Caco-2 (cell line): ENCODE data around the gene NPAT. TPM values are rescaled to one million over a fixed set of nuclear protein-coding genes. Genes with fewer than 3 reads are reported as not detected.

Experiments
- BruUV-seq: library from RNA; stranded (reverse); fragments of 400-500 nt; replicated peaks from 2 replicates; lab custom pipeline; 2021; lab: Mats Ljungman, UMichigan
- CTCF ChIA-PET: fragments of 300-600 bp; sonication (Branson Sonifier 250); formaldehyde crosslinking; loops from one replicate; lab custom pipeline; 2022; ENCODE audit warnings: antibody characterized with exemption; lab: Charles Lee
- POLR2A ChIA-PET: fragments of 300-600 bp; sonication (Branson Sonifier 250); formaldehyde crosslinking; loops from one replicate; lab custom pipeline; 2022; ENCODE audit warnings: antibody characterized with exemption; lab: Charles Lee
- DNase-seq, 2 experiments: peaks; one replicate each; pipeline versions ENCODE4 v3.0.0 to v3.0.0-alpha.2; 2020 to 2022
- H3K27me3 ChIP-seq: replicated peaks from 2 replicates; pipeline ENCODE4 v1.6.0; 2011; ENCODE audit warnings: low read length; ENCODE audit not compliant: control insufficient read depth, insufficient read depth
- H3K36me3 ChIP-seq: 2 replicates; pipeline ENCODE4 v1.5.1; 2011; ENCODE audit warnings: low read length; ENCODE audit not compliant: control insufficient read depth, insufficient read depth
- H3K4me1 ChIP-seq: fragments of 250-450 bp; sonication (Bioruptor Pico); 2 replicates; pipeline ENCODE4 v1.5.1; 2020; ENCODE audit warnings: mild to moderate bottlenecking
- H3K4me3 ChIP-seq: 2 replicates; pipeline ENCODE4 v1.5.1; 2011; ENCODE audit warnings: low read depth, mild to moderate bottlenecking, control low read depth, low read length
- H3K9me3 ChIP-seq: fragments of 250-450 bp; sonication (Bioruptor Pico); 2 replicates; pipeline ENCODE4 v1.5.1; 2020; ENCODE audit warnings: mild to moderate bottlenecking, moderate library complexity
- H3K27ac Mint-ChIP-seq: one replicate; pipeline ENCODE4 v1.8.0; 2022; ENCODE audit warnings: mixed read lengths; ENCODE audit not compliant: unreplicated experiment
- H3K27me3 Mint-ChIP-seq: one replicate; pipeline ENCODE4 v1.8.0; 2022; ENCODE audit warnings: mixed read lengths; ENCODE audit not compliant: insufficient read depth, unreplicated experiment
- H3K36me3 Mint-ChIP-seq: one replicate; pipeline ENCODE4 v1.8.0; 2022; ENCODE audit warnings: mild to moderate bottlenecking, mixed read lengths; ENCODE audit not compliant: insufficient read depth, unreplicated experiment
- H3K4me1 Mint-ChIP-seq: one replicate; pipeline ENCODE4 v1.8.0; 2022; ENCODE audit warnings: low read depth, mixed read lengths; ENCODE audit not compliant: unreplicated experiment
- H3K4me3 Mint-ChIP-seq: one replicate; pipeline ENCODE4 v1.8.0; 2022; ENCODE audit warnings: mild to moderate bottlenecking, moderate library complexity, mixed read lengths; ENCODE audit not compliant: unreplicated experiment
- H3K9me3 Mint-ChIP-seq: one replicate; pipeline ENCODE4 v1.8.0; 2022; ENCODE audit warnings: mixed read lengths; ENCODE audit not compliant: unreplicated experiment
- CTCF ChIP-seq, 2 experiments: fragments of 200-600 bp in 1 of 2; IDR thresholded peaks; 1 replicate in 1 of 2; 2 replicates in 1 of 2; pipeline versions ENCODE4 v1.5.1 to v1.8.0; 2011 to 2022; ENCODE audit warnings: antibody characterized with exemption in 1 of 2, control low read depth in 1 of 2, inconsistent platforms in 1 of 2, low read depth in 1 of 2, low read length in 1 of 2, mild to moderate bottlenecking in 1 of 2, moderate library complexity in 1 of 2; ENCODE audit not compliant: insufficient read depth in 1 of 2, severe bottlenecking in 1 of 2, unreplicated experiment in 1 of 2
- intact Hi-C: fragments of 100-400 bp; cut with micrococcal nuclease; formaldehyde crosslinking; loops from one replicate; pipeline ENCODE4 v1.10.0; 2022; ENCODE audit not compliant: unreplicated experiment
- total RNA-seq: library from RNA; stranded (reverse); gene quantifications from 2 replicates; pipeline ENCODE4 v1.2.3, GENCODE V29; 2022

The NPAT gene
- total RNA-seq, 1 experiment from 2014 or later, result 29.5 TPM

- no peak overlapping the region for H3K4me3 ChIP-seq
- no peak for TF ChIP-seq CTCF (IDR thresholded peaks at IDR 0.05; ENCODE audit: insufficient read depth in 1 of 2, low read depth in 1 of 2, low read length in 1 of 2, severe bottlenecking in 1 of 2, unreplicated experiment in 1 of 2)
- intact Hi-C loops, result no loop called here
- peaks cover 41% of the 10 kb centered on the region for H3K36me3 Mint-ChIP-seq
- no peak for DNase-seq
- H3K27me3 ChIP-seq, result no peaks in the 10 kb centered on the region
- ChIA-PET POLR2A (no interaction called here), CTCF (no interaction called here)
- no peaks in the 10 kb centered on the region for H3K9me3 Mint-ChIP-seq
- H3K27me3 Mint-ChIP-seq, result no peaks in the 10 kb centered on the region
- H3K4me1 ChIP-seq, result no peaks in the 10 kb centered on the region
- H3K36me3 ChIP-seq, result no peaks in the 10 kb centered on the region; the same call in none of the 2 replicates
- no TSS peak for BruUV-seq
- H3K4me1 Mint-ChIP-seq, result no peaks in the 10 kb centered on the region
- no peak overlapping the region for H3K4me3 Mint-ChIP-seq
- H3K9me3 ChIP-seq, result no peaks in the 10 kb centered on the region; the same call in 1 of the 2 replicates
- H3K27ac Mint-ChIP-seq, result no peak overlapping the region
Measured at GRCh38 chr11:108237058-108237481, 14.6 kb upstream of the NPAT start.

- CTCF ChIA-PET, result no interaction called here
- H3K27ac Mint-ChIP-seq, result no peak overlapping the region
- Histone ChIP-seq H3K9me3 (no peaks in the 10 kb centered on the region; the same call in 1 of the 2 replicates), H3K27me3 (no peaks in the 10 kb centered on the region), H3K4me1 (no peaks in the 10 kb centered on the region), H3K36me3 (no peaks in the 10 kb centered on the region; the same call in none of the 2 replicates), H3K4me3 (no peak overlapping the region)
- H3K36me3 Mint-ChIP-seq, result peaks cover 56% of the 10 kb centered on the region
- H3K27me3 Mint-ChIP-seq, result no peaks in the 10 kb centered on the region
- no peaks in the 10 kb centered on the region for H3K4me1 Mint-ChIP-seq
- TF ChIP-seq CTCF (IDR thresholded peaks at IDR 0.05; ENCODE audit: insufficient read depth in 1 of 2, low read depth in 1 of 2, low read length in 1 of 2, severe bottlenecking in 1 of 2, unreplicated experiment in 1 of 2), result no peak
- no peaks in the 10 kb centered on the region for H3K9me3 Mint-ChIP-seq
- BruUV-seq, result no TSS peak
- POLR2A ChIA-PET, result no interaction called here
- H3K4me3 Mint-ChIP-seq, result no peak overlapping the region
- no peak for DNase-seq
- intact Hi-C loops, result no loop called here
Measured at GRCh38 chr11:108235633-108236032, 13.2 kb upstream of the NPAT start.

GRCh38 chr11:108235192-108235591 is 12.8 kb upstream of the NPAT start:
- no peak overlapping the region for H3K4me3 ChIP-seq
- H3K36me3 ChIP-seq, result no peaks in the 10 kb centered on the region; the same call in none of the 2 replicates
- intact Hi-C loops, result no loop called here
- no peak overlapping the region for H3K4me3 Mint-ChIP-seq
- H3K9me3 ChIP-seq, result no peaks in the 10 kb centered on the region; the same call in 1 of the 2 replicates
- H3K27ac Mint-ChIP-seq, result no peak overlapping the region
- BruUV-seq, result no TSS peak
- H3K9me3 Mint-ChIP-seq, result no peaks in the 10 kb centered on the region
- H3K4me1 ChIP-seq, result no peaks in the 10 kb centered on the region
- no peaks in the 10 kb centered on the region for H3K27me3 ChIP-seq
- no peak for DNase-seq
- no peaks in the 10 kb centered on the region for H3K27me3 Mint-ChIP-seq
- POLR2A ChIA-PET, result no interaction called here
- H3K36me3 Mint-ChIP-seq, result peaks cover 60% of the 10 kb centered on the region
- H3K4me1 Mint-ChIP-seq, result no peaks in the 10 kb centered on the region
- no peak for TF ChIP-seq CTCF (IDR thresholded peaks at IDR 0.05; ENCODE audit: insufficient read depth in 1 of 2, low read depth in 1 of 2, low read length in 1 of 2, severe bottlenecking in 1 of 2, unreplicated experiment in 1 of 2)
- CTCF ChIA-PET, result no interaction called here
